LNCaP clone FGC (cell line): ENCODE measurements around the gene UGT1A3.

ENCODE experiments used
- DNase-seq: peaks from one replicate; pipeline ENCODE4 v3.0.0-alpha.2; 2011; ENCODE audit warnings: low read depth
- H3K4me3 ChIP-seq: 2 replicates; pipeline ENCODE4 v1.5.1; 2011; ENCODE audit warnings: mild to moderate bottlenecking, low read depth, low read length, control low read depth
- CTCF ChIP-seq: IDR thresholded peaks from 2 replicates; pipeline ENCODE4 v1.5.1; 2012; ENCODE audit warnings: mild to moderate bottlenecking; ENCODE audit not compliant: control insufficient read depth, insufficient read depth; ENCODE audit errors: extremely low read depth

Gene UGT1A3

GRCh38 chr2:233689031-233689430 is 39.8 kb upstream of the UGT1A3 start:
- no peak for TF ChIP-seq CTCF
- DNase-seq, result no peak
- H3K4me3 ChIP-seq, result no peak overlapping the region

- no peak for DNase-seq
- TF ChIP-seq CTCF, result no peak
- H3K4me3 ChIP-seq, result no peak overlapping the region
These were observed 39.3 kb upstream of the UGT1A3 start for GRCh38 chr2:233689501-233689900.

- DNase-seq, result no peak
- no peak for TF ChIP-seq CTCF
These were observed 38.4 kb upstream of the UGT1A3 start for GRCh38 chr2:233690444-233690843.

GRCh38 chr2:233691443-233692433 is 37.1 kb upstream of the UGT1A3 start:
- DNase-seq, result no peak
- no peak overlapping the region for H3K4me3 ChIP-seq
- TF ChIP-seq CTCF, result no peak

More at GRCh38 chr2:233690444-233690843, 38.4 kb upstream of the UGT1A3 start:
- no peak overlapping the region for H3K4me3 ChIP-seq

GRCh38 chr2:233692648-233693047 is 36.2 kb upstream of the UGT1A3 start, which contains the start of gene UGT1A6:
UGT1A6 (plus strand) TSS chr2:233692890; CDS start chr2:233693005, 115 bp downstream.
- TF ChIP-seq CTCF, result no peak
- no peak for DNase-seq
- no peak within 1 kb of the TSS for H3K4me3 ChIP-seq

GRCh38 chr2:233693963-233694362 is 34.9 kb upstream of the UGT1A3 start:
- no peak overlapping the region for H3K4me3 ChIP-seq
- DNase-seq, result no peak
- no peak for TF ChIP-seq CTCF
